ENCODE data around the gene RHBDL1.
"Not testable (repeated sequence)": the region's sequence is repeated elsewhere in the genome, so short reads cannot be mapped to it uniquely, and the experiment has no call there.

- TF ChIP-seq CTCF (IDR thresholded peaks at IDR 0.05; ENCODE audit: poor library complexity); EZH2 (IDR thresholded peaks at IDR 0.05; ENCODE audit: borderline replicate concordance): not testable (repeated sequence)
Observed at GRCh38 chr16:691242-691641, 15.8 kb downstream of the RHBDL1 start.

Measured in hepatocyte (in vitro differentiated cells).